NCI-H82 treated with DMSO at 0.1 percent for 48 hours (cell line): ENCODE measurements around the gene MOB2.

Experiments
- DNase-seq: peaks from one replicate; lab custom pipeline; 2025; ENCODE audit not compliant: unreplicated experiment; lab: John Stamatoyannopoulos, UW

The MOB2 gene

DNA sequence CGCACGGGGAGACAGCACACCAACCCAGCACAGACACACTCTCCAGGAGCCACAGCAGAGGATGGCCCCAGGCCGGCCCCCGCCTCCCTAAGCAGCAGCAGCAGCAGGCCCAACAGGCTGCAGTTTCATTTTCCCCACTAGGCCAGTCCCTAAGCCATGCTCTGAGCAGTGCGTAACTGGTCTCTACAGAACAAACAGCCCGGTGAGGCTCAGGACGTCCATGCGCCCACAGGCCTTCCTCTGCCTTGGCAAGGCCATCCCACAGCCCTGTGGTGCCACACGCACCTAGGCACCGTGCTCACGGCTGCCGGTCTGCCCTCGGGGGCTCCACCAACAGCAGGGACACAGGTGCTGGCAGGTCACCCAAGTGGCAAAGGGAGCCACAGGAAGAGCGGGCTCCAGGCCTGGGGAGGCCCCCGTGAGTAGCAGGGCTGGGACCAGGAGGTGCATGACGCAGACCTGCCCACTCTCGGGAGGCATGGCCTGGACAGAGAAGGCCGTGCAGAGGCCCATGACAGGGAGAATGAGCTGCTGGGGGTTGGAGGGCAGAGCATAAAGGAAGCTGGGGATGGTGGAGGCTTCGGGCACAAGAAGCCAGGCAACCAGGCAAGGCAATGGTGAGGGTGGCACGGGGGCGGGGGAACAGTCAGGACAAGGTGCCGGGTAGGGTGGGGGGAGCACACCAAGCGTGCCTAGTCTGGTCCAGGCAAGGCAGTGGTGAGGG is 1.4 kb upstream of the MOB2 start:
- DNase-seq = no peak

DNA sequence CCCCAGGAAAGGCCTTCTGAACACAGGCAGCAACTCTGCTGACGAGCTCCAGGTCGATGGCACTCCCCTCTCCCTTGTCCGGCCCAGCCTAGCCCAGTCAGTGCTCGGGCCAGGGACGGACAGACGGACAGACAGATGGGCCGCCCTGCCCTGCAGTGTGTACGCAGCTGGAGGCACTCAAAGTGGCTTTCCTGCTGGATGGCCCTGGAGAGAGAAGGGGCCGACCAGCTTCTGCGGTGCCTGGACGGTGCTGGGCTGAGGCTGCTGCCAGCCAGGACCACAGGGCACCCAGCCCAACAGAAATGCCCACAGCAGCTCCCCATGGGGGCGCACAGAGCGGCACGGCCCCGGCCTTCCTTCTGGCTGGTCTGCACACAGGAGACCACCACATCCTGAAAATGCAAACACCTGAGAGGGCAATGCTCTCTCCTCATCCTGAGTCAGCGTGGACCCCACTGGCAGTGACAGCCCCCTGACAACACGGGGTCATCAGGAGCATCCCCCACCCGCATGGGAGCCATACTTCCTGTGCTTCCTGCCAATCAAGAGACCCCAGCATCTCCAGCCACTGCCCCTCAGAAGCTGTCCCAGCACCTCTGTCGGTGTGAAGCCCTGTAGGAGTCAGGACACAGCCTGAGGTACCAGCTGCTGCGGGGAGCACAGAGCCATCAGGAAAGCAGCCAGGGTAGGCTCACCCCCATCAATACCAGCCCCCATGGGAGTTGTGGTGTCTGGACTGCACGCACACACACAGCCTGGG is 692 bp upstream of the MOB2 start:
- no peak for DNase-seq

- no peak for DNase-seq
These were observed 1.1 kb downstream of the MOB2 start for GRCh38 chr11:1485504-1485885.

DNA sequence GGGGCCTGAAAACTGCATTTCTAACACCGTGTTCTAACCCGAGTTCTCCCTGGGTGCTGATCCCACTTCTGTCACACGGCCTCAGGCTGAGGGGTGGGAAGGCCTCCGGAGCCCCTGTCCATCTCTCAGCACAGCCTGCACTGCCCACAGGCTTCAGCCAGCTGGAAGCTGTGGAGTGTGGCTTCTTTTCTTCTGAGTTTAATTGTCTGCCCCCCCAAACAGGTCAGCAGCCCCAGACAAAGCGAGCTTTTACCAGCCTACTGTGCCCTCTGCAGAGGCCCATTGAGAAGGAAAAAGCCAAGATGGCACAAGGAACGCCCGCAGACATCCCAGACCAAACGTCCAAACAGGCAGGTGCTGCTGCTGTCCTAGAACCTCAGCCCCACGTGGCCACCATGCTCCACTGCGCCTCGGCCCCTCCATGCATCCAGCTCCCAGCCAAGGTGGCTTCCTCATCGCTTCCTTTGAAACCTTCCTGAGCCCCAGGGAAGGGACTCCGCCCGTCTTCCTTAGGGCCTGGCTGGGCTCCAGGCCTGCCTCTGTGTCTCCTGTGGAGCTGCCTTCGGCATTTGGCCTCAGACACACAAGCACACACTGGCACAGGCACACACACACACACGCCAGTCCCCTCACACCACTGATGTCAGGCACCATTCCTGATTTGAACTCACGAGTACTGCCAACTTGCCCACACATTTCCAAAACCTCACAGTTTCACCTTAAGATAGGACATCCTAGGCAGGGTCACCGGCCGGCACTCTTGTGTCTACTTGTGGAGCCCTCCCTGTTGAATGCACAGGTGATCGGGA is 1.7 kb downstream of the MOB2 start:
- DNase-seq = no peak

DNA sequence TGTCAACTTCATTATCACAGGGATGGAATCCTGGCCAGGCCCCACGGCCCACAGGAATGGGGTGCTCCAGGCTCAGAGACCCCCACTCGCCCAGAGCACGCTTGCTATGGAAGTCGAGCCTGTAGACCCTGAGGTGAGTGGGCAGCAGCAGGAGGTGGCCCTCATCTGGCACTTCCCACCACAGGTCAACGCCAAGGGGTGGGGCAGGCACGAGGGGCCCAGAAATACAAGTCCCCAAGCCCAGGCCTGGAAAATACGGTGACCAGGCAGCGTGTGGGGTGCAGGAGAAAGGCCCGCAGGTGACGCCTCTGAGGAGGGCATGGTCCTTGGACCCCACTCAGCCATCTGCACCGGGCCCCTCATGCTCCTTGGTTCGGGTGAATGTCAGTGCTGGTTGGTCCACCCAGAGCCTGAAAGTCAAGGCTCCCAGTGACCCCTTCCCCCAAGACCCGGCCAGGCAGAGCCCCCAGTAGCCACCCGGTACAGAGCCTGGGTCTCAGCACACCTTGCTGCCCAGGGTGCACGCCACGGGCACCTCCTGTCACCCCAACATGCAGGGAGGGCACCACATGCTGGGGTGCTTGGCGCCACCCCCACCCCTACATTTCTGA is 2.4 kb downstream of the MOB2 start:
- DNase-seq = no peak

- DNase-seq = no peak
These were observed 3.1 kb downstream of the MOB2 start for GRCh38 chr11:1483445-1483961.

DNA sequence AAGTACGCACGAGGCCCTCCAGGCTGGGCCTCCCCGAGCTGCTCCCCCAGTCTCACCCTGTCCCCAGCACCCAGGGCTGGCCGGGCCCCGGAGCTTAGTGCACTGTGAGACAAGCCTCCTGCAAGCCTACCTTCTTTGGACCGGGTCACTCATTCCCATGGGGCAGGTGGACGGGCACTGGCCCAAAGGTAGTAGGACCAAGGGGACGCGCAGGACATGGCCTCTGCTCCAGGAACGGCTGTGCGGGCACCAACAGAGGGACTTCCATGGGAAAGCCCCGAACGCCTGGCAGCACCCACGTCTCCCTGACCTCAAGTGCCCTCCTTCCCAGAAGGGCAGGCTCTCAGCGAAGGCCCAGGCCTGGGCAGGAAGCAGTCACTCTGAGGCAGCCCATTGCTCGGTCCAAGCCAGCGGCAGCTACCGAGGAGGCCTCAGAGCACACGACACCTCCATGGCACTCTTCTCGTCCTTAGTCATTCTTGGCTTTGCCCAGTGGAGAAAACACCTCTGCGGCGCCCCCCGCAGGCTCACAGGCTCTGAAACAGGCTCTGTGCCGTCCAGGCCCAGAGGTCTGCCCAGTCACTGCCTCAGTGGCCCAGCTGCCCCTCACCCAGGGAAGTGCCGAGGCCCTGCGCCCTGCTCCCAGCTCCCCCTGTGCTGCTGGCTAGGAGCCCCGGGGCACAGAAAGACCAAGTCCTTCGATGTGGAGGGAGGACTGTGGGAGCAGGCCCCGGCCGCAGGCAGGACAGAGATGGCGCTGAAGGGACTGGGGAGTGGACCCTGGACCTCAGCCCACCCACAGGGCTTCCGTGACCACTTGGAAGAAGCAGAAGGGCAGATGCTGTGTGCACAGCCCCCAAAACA is 3.8 kb downstream of the MOB2 start:
- DNase-seq = no peak

- DNase-seq = no peak
These were observed 4.6 kb downstream of the MOB2 start for GRCh38 chr11:1481861-1482441.

DNA sequence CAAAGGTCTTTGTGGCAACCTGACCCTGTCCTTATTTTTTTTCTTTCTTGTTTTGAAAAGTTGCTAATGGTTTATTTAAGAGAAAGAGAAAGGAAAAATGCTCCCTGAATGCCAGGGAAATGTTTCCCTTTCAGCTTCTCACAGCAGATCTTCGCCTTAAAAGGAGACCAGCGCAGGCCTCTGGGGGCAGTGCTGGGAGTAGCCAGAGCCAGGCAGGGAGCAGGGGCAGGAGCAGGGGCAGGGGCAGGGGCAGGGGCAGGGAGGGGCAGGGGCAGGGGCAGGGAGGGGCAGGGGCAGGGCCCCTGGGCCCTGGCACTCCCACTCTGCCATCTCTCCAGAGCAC is 5.1 kb downstream of the MOB2 start:
- DNase-seq = no peak

DNA sequence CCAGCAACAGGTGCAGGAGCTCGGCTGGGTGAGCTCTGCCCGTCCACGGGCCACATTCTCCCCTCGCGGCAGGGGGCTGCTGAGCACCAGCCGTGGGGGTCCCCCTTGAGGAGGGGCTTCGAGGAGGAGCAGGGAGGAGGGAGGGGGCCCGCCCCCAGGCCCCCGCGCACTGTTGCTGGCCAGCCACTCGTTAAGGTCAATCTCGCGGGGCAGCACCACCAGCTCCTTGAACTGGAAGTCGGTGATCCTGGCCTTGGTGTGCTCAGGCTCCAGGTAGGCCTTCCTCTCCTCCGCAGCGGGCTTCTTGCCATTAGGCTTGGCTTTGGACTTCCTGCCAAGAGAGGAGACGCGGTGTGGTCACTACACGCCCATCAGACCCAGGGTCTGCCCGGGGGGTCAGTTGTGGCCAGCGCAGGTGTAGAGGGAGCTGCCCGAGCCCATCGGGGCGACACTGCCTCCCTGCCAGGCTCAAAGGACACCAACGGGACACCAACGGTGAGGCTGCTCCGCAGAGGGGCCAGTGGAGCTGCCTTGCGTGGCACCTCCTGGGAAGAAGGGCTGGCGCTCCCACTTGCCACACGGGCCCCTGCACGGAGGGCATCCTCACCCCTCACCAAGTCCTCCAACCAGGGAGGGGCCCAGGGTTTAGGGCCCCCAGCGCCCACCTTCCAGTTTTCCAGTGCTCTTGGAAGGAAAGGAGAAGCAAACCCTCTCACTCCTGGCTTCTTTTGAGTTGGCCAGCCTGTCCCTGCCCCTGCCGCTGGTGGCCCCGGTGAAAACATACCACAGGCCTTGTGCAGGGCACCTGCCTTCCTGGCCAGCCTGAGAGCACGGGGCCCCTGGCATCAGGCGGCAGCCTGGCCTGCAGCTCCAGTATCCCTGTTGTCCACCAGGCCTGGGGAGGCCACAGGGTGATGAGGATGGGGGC is 5.8 kb downstream of the MOB2 start:
- no peak for DNase-seq

GRCh38 chr11:1480191-1480554 is 6.4 kb downstream of the MOB2 start:
- DNase-seq = no peak

- DNase-seq = no peak
These were observed 6.9 kb downstream of the MOB2 start for GRCh38 chr11:1479678-1480118.

DNA sequence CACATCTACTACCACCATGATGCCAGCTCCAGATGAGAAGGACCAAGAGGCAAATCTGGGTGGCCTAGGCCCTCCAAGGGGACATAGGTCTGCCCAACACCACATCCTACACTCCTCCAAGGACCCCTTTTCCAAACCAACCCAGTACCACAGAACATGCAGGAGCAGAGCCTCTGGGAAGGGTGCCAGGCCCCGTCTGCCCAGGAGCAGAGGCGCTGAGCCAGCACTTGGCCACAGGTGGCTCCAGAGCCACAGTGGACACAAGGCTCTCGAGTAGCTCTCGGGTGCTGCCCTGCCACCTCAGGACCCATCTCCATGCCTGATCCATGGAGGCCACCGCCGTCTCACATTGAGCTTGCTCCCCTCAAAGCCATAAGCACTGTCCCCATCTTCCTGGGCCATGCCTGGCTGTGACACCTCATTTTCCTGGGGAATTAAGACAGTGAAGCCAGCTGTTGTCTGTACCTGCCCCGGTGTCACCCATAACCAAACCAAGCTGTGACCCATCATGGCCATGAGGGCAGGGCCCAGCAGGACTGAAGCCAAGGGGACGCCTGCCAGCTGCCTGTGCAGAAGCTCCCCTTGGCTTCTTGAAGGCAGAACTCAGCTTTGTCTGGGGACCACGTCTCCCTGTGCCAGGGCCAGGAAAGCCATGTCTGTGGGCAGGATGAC is 7.4 kb downstream of the MOB2 start:
- DNase-seq = no peak

DNA sequence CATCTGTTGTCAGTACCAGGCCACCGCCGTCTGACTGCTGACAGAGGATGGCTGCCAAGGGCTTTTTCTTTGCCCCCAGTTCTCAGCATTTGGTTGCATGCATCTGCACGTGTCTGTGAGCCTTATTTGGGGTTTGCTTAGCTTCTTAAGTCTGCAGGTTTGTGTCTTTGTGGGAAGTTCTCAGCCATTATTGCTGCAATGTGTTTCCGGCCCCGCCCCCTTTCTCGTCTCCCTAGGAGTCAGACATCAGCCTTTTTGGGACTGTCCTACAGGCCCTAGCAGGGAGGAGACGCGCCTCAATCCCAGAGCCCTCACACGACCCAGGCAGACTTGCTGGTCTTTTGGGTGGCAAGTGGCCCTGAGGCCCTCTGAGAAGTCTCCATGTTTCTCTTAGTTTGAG is 8.0 kb downstream of the MOB2 start:
- no peak for DNase-seq

DNA sequence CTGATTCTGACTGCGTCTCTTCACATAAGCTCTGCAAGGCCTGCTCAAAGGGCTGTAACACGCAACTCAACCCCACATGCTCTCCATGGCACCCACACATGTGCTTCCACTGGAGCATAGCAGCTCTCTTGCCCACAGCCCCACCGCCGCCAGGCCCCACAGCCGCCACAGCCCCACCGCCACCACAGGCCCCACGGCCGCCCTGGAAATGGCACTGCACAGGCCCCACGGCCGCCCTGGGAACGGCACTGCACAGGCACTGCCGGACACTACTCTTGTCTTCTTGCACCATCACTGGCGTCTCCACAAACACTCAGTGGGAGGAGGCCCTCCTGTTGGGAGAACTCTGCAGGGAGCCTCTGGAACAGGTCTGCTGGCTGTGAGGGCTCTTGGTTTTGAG is 8.6 kb downstream of the MOB2 start:
- DNase-seq = no peak

DNA sequence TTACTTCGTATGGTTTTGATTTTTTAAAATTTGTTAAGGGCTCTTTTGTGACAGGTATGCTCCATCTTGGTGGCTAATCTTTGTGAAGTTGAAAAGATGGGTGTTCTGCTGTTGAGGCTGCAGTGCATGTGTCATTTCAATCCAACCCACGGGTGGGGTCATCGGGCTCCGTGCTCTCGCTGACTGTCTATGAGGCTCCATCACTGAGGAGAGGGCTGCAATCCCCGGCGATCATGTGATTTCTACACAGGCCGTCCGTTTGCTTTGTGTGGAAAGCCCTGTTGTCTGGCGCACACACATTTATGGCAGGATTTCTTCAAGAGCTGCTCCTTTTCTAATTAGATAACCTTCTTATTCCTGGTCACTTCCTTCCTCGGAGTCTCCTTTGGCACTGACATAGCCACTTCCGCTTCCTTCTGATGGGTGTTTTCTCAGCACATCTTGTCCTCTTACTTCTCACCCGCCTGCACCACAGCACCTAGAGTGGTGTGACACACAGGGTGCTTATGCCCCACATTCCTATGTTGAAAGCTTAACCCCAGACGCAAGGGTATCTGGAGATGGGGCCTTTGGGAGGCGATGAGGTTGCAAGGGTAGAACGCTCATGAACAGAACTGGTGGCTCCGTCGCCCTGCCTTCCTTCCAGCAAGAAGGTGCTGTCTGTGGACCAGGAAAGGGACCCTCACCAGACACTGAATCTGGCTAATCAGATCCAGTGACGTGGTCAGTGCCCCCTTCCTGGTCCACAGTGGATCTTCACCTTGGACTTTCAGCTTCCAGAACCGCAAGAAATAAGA is 9.4 kb downstream of the MOB2 start:
- no peak for DNase-seq

DNA sequence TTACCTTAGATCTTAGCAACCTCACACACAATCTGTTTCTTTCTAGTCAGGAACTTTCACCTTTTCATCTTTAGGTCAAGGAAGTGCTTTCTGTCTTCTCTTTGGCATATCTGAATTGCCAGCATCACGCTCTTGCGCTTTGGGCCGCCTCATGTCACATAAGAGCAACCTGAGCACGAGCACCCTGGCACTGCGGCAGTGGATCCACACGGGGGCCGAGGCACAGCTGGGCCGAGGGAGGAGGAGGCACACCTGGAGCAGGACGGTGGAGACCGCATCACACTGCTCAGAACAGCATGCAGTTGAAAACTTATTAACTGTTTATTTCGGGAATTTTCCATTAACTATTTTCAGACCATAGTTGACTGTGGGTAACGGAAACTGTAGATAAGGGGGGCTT is 10.7 kb downstream of the MOB2 start:
- DNase-seq = no peak

DNA sequence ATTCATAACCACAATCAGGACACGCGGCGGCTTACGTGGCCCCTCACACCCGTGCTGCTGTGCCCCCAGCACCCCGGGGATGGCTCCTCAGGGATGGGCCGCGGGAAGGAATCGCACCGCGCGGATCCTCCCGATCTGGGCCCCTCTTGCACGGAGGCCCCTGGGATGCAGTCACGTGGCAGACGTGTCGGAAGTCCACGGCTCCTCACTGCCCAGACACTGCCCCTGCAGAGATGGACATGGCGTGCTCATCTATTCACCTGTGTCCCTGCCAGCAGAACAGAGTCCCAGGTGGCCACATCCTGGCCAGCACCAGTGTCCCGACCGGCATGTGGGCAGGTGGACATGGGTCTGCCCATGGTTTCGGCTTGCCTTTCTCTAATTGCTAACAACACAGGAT is 12.8 kb downstream of the MOB2 start:
- DNase-seq = no peak
